Activated CD8-positive, alpha-beta T cell treated with anti-CD3 and anti-CD28 coated beads for 36 hours (primary cell): ENCODE results near the gene EVC. TPM values are rescaled to one million over a fixed set of nuclear protein-coding genes. Genes with fewer than 3 reads are reported as not detected.

Source experiments
- ATAC-seq: fragments of 200-7000 bp; cut with Tn5 transposase; one replicate; pipeline ENCODE4 v1.10.0; 2021; ENCODE audit warnings: mild to moderate bottlenecking, moderate library complexity
- CTCF ChIA-PET: fragments of 350-600 bp; sonication (Branson Sonifier 250); formaldehyde crosslinking; loops from one replicate; lab custom pipeline; 2021; ENCODE audit warnings: antibody characterized with exemption; lab: Charles Lee
- POLR2A ChIA-PET: fragments of 350-600 bp; sonication (Branson Sonifier 250); formaldehyde crosslinking; loops from one replicate; lab custom pipeline; 2021; ENCODE audit warnings: antibody characterized with exemption; lab: Charles Lee
- DNase-seq: peaks from one replicate; pipeline ENCODE4 v3.0.0-alpha.2; 2020
- H3K27ac Mint-ChIP-seq: one replicate; pipeline ENCODE4 v1.8.0; 2021; ENCODE audit warnings: mild to moderate bottlenecking, mixed read lengths
- H3K27me3 Mint-ChIP-seq: one replicate; pipeline ENCODE4 v1.8.0; 2021; ENCODE audit warnings: mixed read lengths
- H3K36me3 Mint-ChIP-seq: one replicate; pipeline ENCODE4 v1.8.0; 2021; ENCODE audit warnings: low read depth, mixed read lengths
- H3K4me1 Mint-ChIP-seq: one replicate; pipeline ENCODE4 v1.8.0; 2021; ENCODE audit warnings: low read depth, mixed read lengths
- H3K4me3 Mint-ChIP-seq: one replicate; pipeline ENCODE4 v1.8.0; 2021; ENCODE audit warnings: mild to moderate bottlenecking, moderate library complexity, mixed read lengths
- H3K9me3 Mint-ChIP-seq: one replicate; pipeline ENCODE4 v1.8.0; 2021; ENCODE audit warnings: mixed read lengths
- CTCF ChIP-seq: fragments of 200-600 bp; IDR thresholded peaks from one replicate; pipeline ENCODE4 v1.8.0; 2022; ENCODE audit warnings: antibody characterized with exemption, mild to moderate bottlenecking
- intact Hi-C: fragments of 100-400 bp; cut with micrococcal nuclease; formaldehyde crosslinking; loops from one replicate; pipeline ENCODE4 v1.10.0; 2022
- total RNA-seq, 2 experiments: library from RNA; stranded (reverse); gene quantifications; one replicate each; pipeline ENCODE4 v1.2.3, GENCODE V29; 2021

EVC gene
- total RNA-seq, 2 experiments from 2014 or later, result 2.0 to 2.5 TPM

GRCh38 chr4:5812506-5813229 lies 101.7 kb downstream of the EVC start:
- peak; percentile 20 for DNase-seq
- peak; percentile 53 for ATAC-seq

GRCh38 chr4:5813882-5814255 lies 102.9 kb downstream of the EVC start:
- no peaks in the 10 kb centered on the region for H3K36me3 Mint-ChIP-seq
- H3K27ac Mint-ChIP-seq, result no peak overlapping the region
- CTCF ChIA-PET, result no interaction called here
- POLR2A ChIA-PET, result no interaction called here
- H3K4me3 Mint-ChIP-seq, result no peak overlapping the region
- intact Hi-C loops, result loop anchor here (5.0 kb wide), 1 partner anchor 817 kb away; no protein-coding TSS in a partner anchor
- no peaks in the 10 kb centered on the region for H3K4me1 Mint-ChIP-seq
- no peaks in the 10 kb centered on the region for H3K27me3 Mint-ChIP-seq
- DNase-seq (no peak), ATAC-seq (no peak)
- TF ChIP-seq CTCF, result no peak
- H3K9me3 Mint-ChIP-seq, result no peaks in the 10 kb centered on the region

More at GRCh38 chr4:5812506-5813229, 101.7 kb downstream of the EVC start:
- Mint-ChIP-seq H3K27me3 (no peaks in the 10 kb centered on the region), H3K27ac (no peak overlapping the region), H3K4me3 (no peak overlapping the region), H3K36me3 (no peaks in the 10 kb centered on the region), H3K9me3 (no peaks in the 10 kb centered on the region), H3K4me1 (no peaks in the 10 kb centered on the region)
- peak; percentile 70 for TF ChIP-seq CTCF
- POLR2A ChIA-PET, result no interaction called here
- CTCF ChIA-PET, result interaction anchor here (0.9 to 1.6 kb wide), 8 partner anchors 8 to 1288 kb away, joined by 3 to 6 read pairs (median 4); no protein-coding TSS in a partner anchor
- intact Hi-C loops, result loop anchor here (5.0 kb wide), 1 partner anchor 815 kb away; no protein-coding TSS in a partner anchor

GRCh38 chr4:5814421-5814820 lies 103.4 kb downstream of the EVC start:
- no peaks in the 10 kb centered on the region for H3K36me3 Mint-ChIP-seq
- DNase-seq (no peak), ATAC-seq (no peak)
- POLR2A ChIA-PET, result interaction anchor here (1.0 kb wide), 1 partner anchor 14 kb away, joined by 3 read pairs; no protein-coding TSS in a partner anchor
- intact Hi-C loops, result loop anchor here (5.0 kb wide), 1 partner anchor 817 kb away; no protein-coding TSS in a partner anchor
- no peak for TF ChIP-seq CTCF
- H3K27ac Mint-ChIP-seq, result no peak overlapping the region
- no peak overlapping the region for H3K4me3 Mint-ChIP-seq
- H3K9me3 Mint-ChIP-seq, result no peaks in the 10 kb centered on the region
- H3K27me3 Mint-ChIP-seq, result no peaks in the 10 kb centered on the region
- no peaks in the 10 kb centered on the region for H3K4me1 Mint-ChIP-seq
- CTCF ChIA-PET, result no interaction called here

- TF ChIP-seq CTCF, result no peak
- no peak for DNase-seq
- Mint-ChIP-seq H3K27me3 (no peaks in the 10 kb centered on the region), H3K4me1 (no peaks in the 10 kb centered on the region), H3K9me3 (no peaks in the 10 kb centered on the region), H3K4me3 (no peak overlapping the region), H3K27ac (no peak overlapping the region), H3K36me3 (no peaks in the 10 kb centered on the region)
- no peak for ATAC-seq
- intact Hi-C loops, result no loop called here
- CTCF ChIA-PET, result no interaction called here
- POLR2A ChIA-PET, result no interaction called here
Measured at GRCh38 chr4:5815641-5816040, 104.6 kb downstream of the EVC start.

GRCh38 chr4:5816101-5816500 lies 105.1 kb downstream of the EVC start:
- no peaks in the 10 kb centered on the region for H3K4me1 Mint-ChIP-seq
- H3K27me3 Mint-ChIP-seq, result no peaks in the 10 kb centered on the region
- no peak overlapping the region for H3K27ac Mint-ChIP-seq
- DNase-seq (no peak), ATAC-seq (no peak)
- ChIA-PET POLR2A (no interaction called here), CTCF (no interaction called here)
- no peak for TF ChIP-seq CTCF
- no peaks in the 10 kb centered on the region for H3K9me3 Mint-ChIP-seq
- no peak overlapping the region for H3K4me3 Mint-ChIP-seq
- intact Hi-C loops, result no loop called here
- H3K36me3 Mint-ChIP-seq, result no peaks in the 10 kb centered on the region
